ENCODE measurements around the gene PRRX2.
"Not testable (repeated sequence)": the region's sequence is repeated elsewhere in the genome, so short reads cannot be mapped to it uniquely, and the experiment has no call there.

PRRX2 gene

DNA sequence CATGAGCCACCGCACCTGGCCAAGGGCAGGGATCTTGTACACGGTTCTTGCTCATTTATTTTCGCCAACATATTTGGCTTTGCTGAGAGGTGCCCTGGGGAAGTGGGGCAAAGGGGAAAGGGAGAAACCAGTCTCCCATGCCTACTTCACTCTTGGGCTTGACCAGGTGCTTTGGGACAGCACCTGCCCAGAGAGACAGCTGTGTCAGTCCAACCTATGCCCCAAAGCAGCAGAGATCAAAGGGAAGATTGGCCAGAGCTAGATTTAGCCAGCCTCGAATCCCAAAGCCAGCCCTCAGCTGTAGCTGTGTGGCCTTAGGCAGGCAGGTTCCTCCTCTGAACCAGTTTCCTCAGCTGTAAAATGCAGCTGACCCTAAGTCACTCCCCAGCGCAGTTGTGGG, 89.7 kb downstream of the PRRX2 start:
- DNase-seq (ENCODE audit: low read depth in 1 of 2, low spot score in 1 of 2): no peak

DNA sequence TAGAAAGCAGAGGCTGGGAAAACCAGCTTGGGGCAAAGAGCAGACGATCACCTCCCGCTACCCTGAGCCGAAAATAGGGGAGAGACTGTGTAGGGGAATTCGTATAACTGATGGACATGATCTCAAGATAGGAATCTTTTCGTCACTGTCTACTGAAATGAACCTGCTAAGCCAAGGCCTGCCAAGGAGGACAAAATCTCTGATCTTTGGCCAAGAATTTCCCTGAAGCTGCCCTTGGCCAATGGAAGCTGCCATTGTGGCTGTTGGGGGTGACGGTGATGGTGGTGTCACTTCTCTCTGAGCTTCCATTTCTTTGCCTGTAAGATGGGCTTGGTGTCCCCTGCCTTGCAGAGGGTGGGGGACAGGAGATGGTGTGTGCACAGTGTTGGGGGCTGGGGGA, 90.7 kb downstream of the PRRX2 start:
- no peak for DNase-seq (ENCODE audit: low read depth in 1 of 2, low spot score in 1 of 2)

GRCh38 chr9:129757045-129757444, 91.6 kb downstream of the PRRX2 start:
- no peak for DNase-seq (ENCODE audit: low read depth in 1 of 2, low spot score in 1 of 2)

- no peak for DNase-seq (ENCODE audit: low read depth in 1 of 2, low spot score in 1 of 2)
These were observed 93.9 kb downstream of the PRRX2 start for GRCh38 chr9:129759319-129759718.

- no peak for DNase-seq (ENCODE audit: low read depth in 1 of 2, low spot score in 1 of 2)
These were observed 94.5 kb downstream of the PRRX2 start for GRCh38 chr9:129759804-129760502.

DNA sequence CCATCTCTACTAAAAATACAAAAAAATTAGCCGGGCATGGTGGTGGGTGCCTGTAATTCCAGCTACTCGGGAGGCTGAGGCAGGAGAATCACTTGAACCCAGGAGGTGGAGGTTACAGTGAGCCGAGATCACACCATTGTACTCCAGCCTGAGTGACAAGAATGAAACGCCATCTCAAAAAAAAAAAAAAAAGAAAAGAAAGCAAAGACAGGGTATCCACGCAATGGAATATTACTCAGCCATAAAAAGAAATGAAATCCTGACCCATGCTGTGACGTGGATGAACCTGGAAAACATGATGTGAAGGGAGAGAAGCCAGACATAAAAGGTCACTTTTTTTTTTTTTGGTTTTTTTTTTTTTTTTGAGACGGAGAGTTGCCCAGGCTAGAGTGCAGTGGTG, 95.3 kb downstream of the PRRX2 start:
- not testable (repeated sequence) for DNase-seq (ENCODE audit: low read depth in 1 of 2, low spot score in 1 of 2)

- DNase-seq (ENCODE audit: low read depth in 1 of 2, low spot score in 1 of 2): no peak
These were observed 96.0 kb downstream of the PRRX2 start for GRCh38 chr9:129761293-129761900.

DNA sequence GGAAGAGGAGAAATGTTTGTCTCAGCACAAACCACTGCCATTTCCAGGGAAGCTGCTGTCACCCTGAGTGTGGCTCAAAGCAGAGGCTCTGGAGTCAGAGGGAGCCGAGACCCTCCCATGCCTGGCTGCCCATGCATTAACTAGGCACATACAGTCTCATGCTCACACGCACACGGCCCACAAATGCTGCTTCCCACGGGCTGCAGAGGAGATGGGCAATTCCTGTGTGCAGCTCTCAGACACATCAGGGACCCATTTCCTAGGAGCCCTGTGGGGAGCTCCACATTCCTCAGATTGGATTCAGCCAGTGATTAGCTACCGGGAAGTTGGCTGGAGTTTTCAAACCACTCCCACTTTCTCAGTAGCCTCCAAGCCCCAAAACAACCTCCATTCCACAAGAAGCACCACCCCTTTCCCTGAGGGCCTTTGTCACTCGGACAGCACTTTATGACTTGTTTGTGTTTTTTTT, 96.5 kb downstream of the PRRX2 start:
- DNase-seq (ENCODE audit: low read depth in 1 of 2, low spot score in 1 of 2): no peak

DNA sequence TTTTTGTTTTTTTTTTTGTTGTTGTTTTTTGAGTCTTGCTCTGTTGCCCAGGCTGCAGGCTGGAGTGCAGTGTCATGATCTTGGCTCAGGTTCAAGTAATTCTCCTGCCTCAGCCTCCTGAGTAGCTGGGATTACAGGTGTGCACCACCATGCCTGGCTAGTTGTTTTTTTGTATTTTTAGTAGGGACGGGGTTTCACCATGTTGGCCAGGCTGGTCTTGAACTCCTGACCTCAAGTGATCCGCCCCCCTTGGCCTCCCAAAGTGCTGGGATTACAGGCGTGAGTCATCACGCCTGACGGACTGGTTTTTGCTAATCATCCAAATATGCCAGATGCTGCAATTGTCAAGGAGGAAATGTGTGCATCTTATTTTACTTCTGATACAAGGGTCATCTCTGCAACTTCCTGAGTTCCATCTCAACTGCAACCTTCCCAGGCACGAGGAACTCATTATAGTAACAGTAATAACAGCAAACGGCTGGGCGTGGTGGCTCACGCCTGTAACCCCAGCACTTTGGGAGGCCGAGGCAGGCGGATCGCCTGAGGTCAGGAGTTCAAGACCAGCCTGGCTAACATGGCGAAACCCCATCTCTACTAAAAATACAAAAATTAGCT, 97.0 kb downstream of the PRRX2 start:
- DNase-seq (ENCODE audit: low read depth in 1 of 2, low spot score in 1 of 2): not testable (repeated sequence)

- no peak for DNase-seq (ENCODE audit: low read depth in 1 of 2, low spot score in 1 of 2)
These were observed 97.8 kb downstream of the PRRX2 start for GRCh38 chr9:129762985-129763926.

DNA sequence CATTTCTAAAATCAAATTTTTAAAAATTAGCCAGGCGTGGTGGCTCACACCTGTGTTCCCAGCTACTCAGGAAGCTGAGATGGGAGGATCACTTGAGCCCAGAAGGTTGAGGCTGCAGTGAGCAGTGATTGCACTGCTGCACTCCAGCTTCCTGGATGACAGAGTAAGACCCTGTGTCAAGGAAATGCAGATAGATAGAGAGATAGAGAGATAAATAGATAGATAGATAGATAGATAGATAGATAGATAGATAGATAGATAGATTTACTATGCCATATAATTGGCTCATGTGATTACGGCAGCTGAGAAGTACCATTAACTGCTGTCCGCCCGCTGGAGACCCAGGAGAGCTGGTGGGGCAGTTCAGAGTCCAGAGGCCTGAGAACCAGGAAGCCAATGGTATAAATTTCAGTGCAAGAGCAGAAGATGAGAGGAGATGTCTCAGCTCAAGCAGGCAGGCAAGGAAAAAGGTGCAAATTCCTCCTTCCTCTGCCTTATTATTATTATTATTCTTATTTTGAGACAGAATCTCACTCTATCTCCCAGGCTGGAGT, 100.4 kb downstream of the PRRX2 start:
- DNase-seq (ENCODE audit: low read depth in 1 of 2, low spot score in 1 of 2): no peak

- DNase-seq (ENCODE audit: low read depth in 1 of 2, low spot score in 1 of 2): no peak
These were observed 103.0 kb downstream of the PRRX2 start for GRCh38 chr9:129768486-129768885.

DNA sequence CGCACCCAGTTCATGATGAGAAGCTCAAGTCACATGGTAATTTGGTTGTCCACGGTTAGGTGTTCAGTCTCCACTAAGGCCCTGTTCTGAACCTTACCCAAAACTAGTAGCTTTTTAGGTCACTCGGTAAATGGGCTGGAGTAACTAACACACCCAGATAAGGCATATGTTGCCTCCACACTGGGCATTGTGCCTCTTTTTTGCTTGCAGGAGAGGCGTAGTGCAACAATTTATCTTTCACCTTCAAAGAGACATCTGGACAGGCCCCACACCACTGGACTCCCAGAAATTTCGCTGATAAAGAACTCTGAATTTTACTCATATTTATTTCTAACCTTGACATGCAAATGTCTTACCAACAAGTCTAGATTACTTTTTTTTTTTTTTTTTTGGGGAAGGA, 104.2 kb downstream of the PRRX2 start:
- no peak for DNase-seq (ENCODE audit: low read depth in 1 of 2, low spot score in 1 of 2)

DNA sequence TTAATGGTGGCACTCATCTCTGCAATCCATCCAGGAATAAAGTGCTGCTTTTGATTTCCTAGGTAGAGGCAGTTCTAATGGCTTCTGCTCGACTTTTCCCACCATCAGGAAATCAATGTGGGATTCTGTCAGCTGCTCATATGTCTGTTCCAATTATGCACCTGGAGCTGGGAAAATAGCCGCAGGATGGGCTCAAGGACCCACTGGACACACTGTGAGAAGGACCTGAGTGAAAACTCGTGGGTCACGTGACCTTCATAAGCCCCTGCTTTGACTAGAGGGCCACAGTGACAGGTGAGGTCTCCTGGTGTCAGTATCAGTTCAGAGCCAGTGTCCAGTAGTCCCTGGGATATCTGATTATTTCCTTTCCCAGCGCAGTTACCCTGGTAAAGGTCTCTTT, 105.3 kb downstream of the PRRX2 start:
- DNase-seq (ENCODE audit: low read depth in 1 of 2, low spot score in 1 of 2): no peak

Measured in activated T-helper 1 cell treated with anti-CD3 and anti-CD28 coated beads, Interleukin-2, amount 50 U/mL, for 16 hours (primary cell).